K562 (cell line): Measurements from ENCODE around the gene TRIM13. TPM values are rescaled to one million over a fixed set of nuclear protein-coding genes. Genes with fewer than 3 reads are reported as not detected.

ENCODE experiments used
- ATAC-seq: fragments of 200-7000 bp; cut with Tn5 transposase; 3 replicates; pipeline ENCODE4 v1.9.1; 2020; ENCODE audit warnings: moderate library complexity
- BruUV-seq: library from RNA; stranded (reverse); fragments of 400-500 nt; replicated peaks from 2 replicates; lab custom pipeline; 2021; lab: Mats Ljungman, UMichigan
- CTCF ChIA-PET: fragments of 300-600 bp; formaldehyde crosslinking; extraction: SDS; loops from one replicate; lab custom pipeline; 2021; ENCODE audit warnings: low intra/inter-chr PET ratio; lab: Yijun Ruan, JAX
- POLR2A ChIA-PET: fragments of 300-600, 350-650 bp; sonication (Branson Sonifier 250); formaldehyde crosslinking; extraction: SDS; loops from one replicate; lab custom pipeline; 2021; ENCODE audit warnings: antibody characterized with exemption, inconsistent platforms; lab: Yijun Ruan, JAX
- DNase-seq, 4 experiments: peaks; one replicate each; pipeline versions ENCODE4 v3.0.0 to v3.0.0-alpha.2; 2011 to 2018; ENCODE audit warnings: low spot score in 3 of 4, mixed read lengths in 3 of 4; ENCODE audit errors: extremely low read depth in 1 of 4
- FAIRE-seq: peaks from 2 replicates; lab custom pipeline; 2011; peaks lifted over from hg19 to GRCh38; lab: Jason Lieb, UNC
- H2AFZ ChIP-seq: 2 replicates; pipeline ENCODE4 v1.6.0; 2011; ENCODE audit warnings: low read depth, low read length, control low read depth, inconsistent platforms
- H3K27ac ChIP-seq: fragments of 200-600 bp; 3 replicates; pipeline ENCODE4 v1.8.0; 2011; ENCODE audit warnings: low read depth, mild to moderate bottlenecking, control low read depth, inconsistent platforms, low read length, moderate library complexity, mixed read lengths; ENCODE audit errors: extremely low read depth
- H3K27me3 ChIP-seq, 2 experiments: fragments of 300-600 bp in 1 of 2; 2 replicates in 1 of 2; 3 replicates in 1 of 2; pipeline versions ENCODE4 v1.6.0 to v1.8.0; 2011; ENCODE audit warnings: inconsistent platforms in 2 of 2, low read length in 2 of 2, mild to moderate bottlenecking in 1 of 2, mixed read lengths in 1 of 2, moderate library complexity in 1 of 2; ENCODE audit not compliant: control insufficient read depth in 2 of 2, insufficient read depth in 2 of 2
- H3K36me3 ChIP-seq: fragments of 300-600 bp; 3 replicates; pipeline ENCODE4 v1.8.0; 2011; ENCODE audit warnings: mild to moderate bottlenecking, low read length, inconsistent platforms; ENCODE audit not compliant: control insufficient read depth, insufficient read depth
- H3K4me1 ChIP-seq, 2 experiments: fragments of 200-600 bp in 1 of 2; replicated peaks in 1 of 2; 2 replicates in 1 of 2; 3 replicates in 1 of 2; pipeline versions ENCODE4 v1.5.1 to v1.8.0; 2011; ENCODE audit warnings: inconsistent platforms in 2 of 2, low read length in 2 of 2, mild to moderate bottlenecking in 1 of 2, mixed read lengths in 1 of 2, moderate library complexity in 1 of 2; ENCODE audit not compliant: control insufficient read depth in 2 of 2, insufficient read depth in 2 of 2
- H3K4me2 ChIP-seq: 2 replicates; pipeline ENCODE4 v1.6.1; 2011; ENCODE audit warnings: low read length, control low read depth, inconsistent platforms, mixed read lengths; ENCODE audit not compliant: insufficient read depth
- H3K4me3 ChIP-seq: fragments of 200-600 bp; sonication (generic), shearing (Covaris generic); 2 replicates; pipeline ENCODE4 v1.5.1; 2016; ENCODE audit warnings: control low read depth, inconsistent platforms
- H3K79me2 ChIP-seq: fragments of 200-600 bp; 3 replicates; pipeline ENCODE4 v1.8.0; 2011; ENCODE audit warnings: low read length, inconsistent platforms; ENCODE audit not compliant: control insufficient read depth, insufficient read depth
- H3K9ac ChIP-seq, 2 experiments: 2 replicates each; pipeline versions ENCODE4 v1.6.0 to v1.6.1; 2011; ENCODE audit warnings: low read depth in 2 of 2, low read length in 2 of 2, control low read depth in 1 of 2, inconsistent platforms in 1 of 2, mild to moderate bottlenecking in 1 of 2, mixed read lengths in 1 of 2; ENCODE audit not compliant: insufficient read depth in 1 of 2
- H3K9me1 ChIP-seq: one replicate; pipeline ENCODE4 v1.6.0; 2011; ENCODE audit warnings: inconsistent platforms, mild to moderate bottlenecking, low read length, moderate library complexity; ENCODE audit not compliant: control insufficient read depth, insufficient read depth
- H3K9me3 ChIP-seq: replicated peaks from 2 replicates; pipeline ENCODE4 v1.5.1; 2011; ENCODE audit warnings: low read depth, low read length, inconsistent platforms; ENCODE audit not compliant: control insufficient read depth, insufficient read depth
- H4K20me1 ChIP-seq: replicated peaks from 2 replicates; pipeline ENCODE4 v1.6.1; 2011; ENCODE audit warnings: low read length, inconsistent platforms, mixed read lengths; ENCODE audit not compliant: control insufficient read depth, insufficient read depth
- KAT8 ChIP-seq: fragments of 450-650 bp; IDR thresholded peaks from 2 replicates; pipeline ENCODE4 v1.6.1; 2016; ENCODE audit warnings: low read depth, mild to moderate bottlenecking
- SMAD3 ChIP-seq: fragments of 450-650 bp; formaldehyde crosslinking; conservative IDR thresholded peaks from 2 replicates; pipeline ENCODE4 v1.4.0; 2020; ENCODE audit warnings: mild to moderate bottlenecking
- TEAD4 ChIP-seq, 2 experiments: sonication (generic) in 1 of 2; formaldehyde crosslinking in 1 of 2; IDR thresholded peaks; 2 replicates each; pipeline versions ENCODE4 v1.6.1 to v1.8.0; 2012 to 2022; ENCODE audit warnings: borderline replicate concordance in 1 of 2, inconsistent platforms in 1 of 2, low read length in 1 of 2, mild to moderate bottlenecking in 1 of 2, missing genetic modification reagents in 1 of 2
- ZKSCAN1 ChIP-seq: fragments of 150-350 bp; IDR thresholded peaks from 2 replicates; pipeline ENCODE4 v1.6.1; 2016; ENCODE audit warnings: low read depth, low read length
- ZNF561 ChIP-seq: fragments of 450-650 bp; formaldehyde crosslinking; conservative IDR thresholded peaks from 2 replicates; pipeline ENCODE4 v1.4.0; 2020; ENCODE audit warnings: mild to moderate bottlenecking, moderate library complexity
- WGBS: fragments of 100-300 bp; shearing (Covaris generic); methylation state at CpG from one replicate; pipeline ENCODE4 v1.1.6; 2016; ENCODE audit warnings: low coverage, mixed read lengths; ENCODE audit not compliant: insufficient coverage; ENCODE audit errors: missing lambda C conversion rate; 5-methylcytosine and 5-hydroxymethylcytosine counted together
- in situ Hi-C: fragments of 300-500 bp; cut with MboI; formaldehyde crosslinking; loops from 4 replicates; pipeline ENCODE4 v1.15.0; 2018; ENCODE audit warnings: inconsistent platforms, mixed read lengths
- intact Hi-C: fragments of 100-400 bp; cut with micrococcal nuclease; formaldehyde crosslinking; loops from 2 replicates; pipeline ENCODE4 v1.14.2; 2022
- polyA plus RNA-seq, 8 experiments: library from polyadenylated mRNA; depleted of rRNA in 4 of 8; stranded (reverse) in 5 of 8; unstranded in 3 of 8; fragments of >200 nt; fragmentation: Nextera tagmentation in 2 of 8; fragmentation: Illumina TruSeq in 1 of 8; extraction: Ambion mirVana in 2 of 8; extraction: Trizol in 1 of 8; gene quantifications; 2 replicates each; pipeline versions ENCODE4 v1.2.1 to v1.2.3, GENCODE V29; 2011 to 2014; ENCODE audit warnings: inconsistent platforms in 1 of 8, missing spikeins in 1 of 8
- total RNA-seq, 7 experiments: library from RNA; depleted of rRNA in 6 of 7; stranded (reverse); fragments of >200 nt in 6 of 7; fragmentation: Illumina TruSeq in 2 of 7; extraction: Trizol in 2 of 7; gene quantifications; 2 replicates each; pipeline versions ENCODE4 v1.2.1 to v1.2.3, GENCODE V29; 2011 to 2021; ENCODE audit warnings: low replicate concordance in 1 of 7
- TF ChIP-seq, protein P1 (sequence below): fragments of 200-400 bp; formaldehyde crosslinking; IDR thresholded peaks from 2 replicates; pipeline ENCODE4 v1.6.1; 2017; ENCODE audit warnings: mild to moderate bottlenecking, low read depth, low read length, moderate library complexity

Gene TRIM13
- total and polyA plus RNA-seq, 9 of the 15 experiments (the other 6 are each of a cell fraction or from before 2014, with no cell fraction given): 12.1 to 30.6 (median 17.8) TPM

DNA sequence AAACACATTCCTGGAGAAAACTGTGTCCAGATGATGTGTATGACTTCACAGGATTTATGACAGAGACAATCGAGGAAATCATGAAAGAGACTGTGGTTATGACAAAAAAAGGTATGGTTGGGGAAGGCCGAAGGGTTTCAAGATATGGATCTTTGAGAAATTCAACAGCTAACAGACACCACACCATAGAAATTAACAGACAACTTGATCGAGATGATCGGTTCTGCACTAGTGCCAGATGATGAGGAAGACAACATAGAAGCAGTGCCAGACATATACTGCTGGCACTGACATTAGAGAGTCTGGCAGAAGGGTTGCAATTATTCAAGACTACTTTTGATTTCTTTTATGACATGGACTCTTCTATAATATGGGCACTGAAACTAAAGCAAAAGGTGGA lies 55.6 kb downstream of the TRIM13 start:
- no peak for FAIRE-seq

More for the DNA sequence above, 55.6 kb downstream of the TRIM13 start:
- Histone ChIP-seq H4K20me1 (no peaks in the 10 kb centered on the region), H3K27me3 (no peaks in the 10 kb centered on the region), H3K4me2 (no peak overlapping the region), H3K27ac (no peak overlapping the region), H2AFZ (no peak overlapping the region), H3K79me2 (peaks cover 60% of the 10 kb centered on the region), H3K9ac (no peak overlapping the region), H3K4me3 (no peak overlapping the region), H3K4me1 (no peaks in the 10 kb centered on the region), H3K36me3 (peaks cover 65% of the 10 kb centered on the region; the same call in 2 of the 3 replicates), H3K9me1 (no peaks in the 10 kb centered on the region), H3K9me3 (0 out of 2 replicates have a peak, but pooled peaks cover 2% of the 10 kb centered on the region)
- CTCF ChIA-PET: no interaction called here
- POLR2A ChIA-PET: interaction anchor here (0.8 to 1.0 kb wide), 3 partner anchors 14 to 29 kb away, joined by 3 read pairs; no protein-coding TSS in a partner anchor
- ATAC-seq: no peak
- in situ Hi-C loops: no loop called here
- no peak for TF ChIP-seq KAT8
- TF ChIP-seq, protein P1, sequence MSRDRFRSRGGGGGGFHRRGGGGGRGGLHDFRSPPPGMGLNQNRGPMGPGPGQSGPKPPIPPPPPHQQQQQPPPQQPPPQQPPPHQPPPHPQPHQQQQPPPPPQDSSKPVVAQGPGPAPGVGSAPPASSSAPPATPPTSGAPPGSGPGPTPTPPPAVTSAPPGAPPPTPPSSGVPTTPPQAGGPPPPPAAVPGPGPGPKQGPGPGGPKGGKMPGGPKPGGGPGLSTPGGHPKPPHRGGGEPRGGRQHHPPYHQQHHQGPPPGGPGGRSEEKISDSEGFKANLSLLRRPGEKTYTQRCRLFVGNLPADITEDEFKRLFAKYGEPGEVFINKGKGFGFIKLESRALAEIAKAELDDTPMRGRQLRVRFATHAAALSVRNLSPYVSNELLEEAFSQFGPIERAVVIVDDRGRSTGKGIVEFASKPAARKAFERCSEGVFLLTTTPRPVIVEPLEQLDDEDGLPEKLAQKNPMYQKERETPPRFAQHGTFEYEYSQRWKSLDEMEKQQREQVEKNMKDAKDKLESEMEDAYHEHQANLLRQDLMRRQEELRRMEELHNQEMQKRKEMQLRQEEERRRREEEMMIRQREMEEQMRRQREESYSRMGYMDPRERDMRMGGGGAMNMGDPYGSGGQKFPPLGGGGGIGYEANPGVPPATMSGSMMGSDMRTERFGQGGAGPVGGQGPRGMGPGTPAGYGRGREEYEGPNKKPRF: no peak
- TF ChIP-seq ZNF561 (CRISPR knock-in tag): no peak
- no peak for TF ChIP-seq TEAD4 (IDR thresholded peaks at IDR 0.05; ENCODE audit: low read length)
- no peak for TF ChIP-seq TEAD4 (CRISPR knock-in tag; IDR thresholded peaks at IDR 0.05; ENCODE audit: borderline replicate concordance)
- TF ChIP-seq ZKSCAN1: no peak
- TF ChIP-seq SMAD3: no peak
- WGBS: 83% methylated on average over 4 of the region's 4 CpGs
- no TSS peak for BruUV-seq
- intact Hi-C loops: no loop called here
- DNase-seq: no peak
